ENCODE data around the gene FANCC. TPM values are rescaled to one million over a fixed set of nuclear protein-coding genes. Genes with fewer than 3 reads are reported as not detected.

FANCC gene
- total and polyA plus RNA-seq, 2 of the 4 experiments (the other 2 are of a cell fraction), result 4.7 to 6.3 TPM

GRCh38 chr9:95342571-95342970 lies 25.1 kb upstream of the FANCC start:
- Histone ChIP-seq H3K36me3 (ENCODE audit: control insufficient read depth, insufficient read depth, low read length) (no peaks in the 10 kb centered on the region), H3K79me1 (ENCODE audit: low read depth in 1 of 2, low read length in 2 of 2) (no peaks in the 10 kb centered on the region), H2BK20ac (ENCODE audit: low read depth, low read length) (no peak overlapping the region), H2BK120ac (ENCODE audit: low read depth, low read length) (no peak overlapping the region), H2AK9ac (replicated peaks; ENCODE audit: low read depth, low read length, poor library complexity) (no peak overlapping the region), H2AK5ac (ENCODE audit: low read depth, low read length) (no peak overlapping the region), H3K4ac (ENCODE audit: low read depth, low read length) (no peak overlapping the region), H3K4me1 (ENCODE audit: control insufficient read depth, insufficient read depth, low read length) (no peaks in the 10 kb centered on the region), H4K20me1 (ENCODE audit: insufficient read depth, low read length) (no peaks in the 10 kb centered on the region), H3K9ac (ENCODE audit: low read depth, low read length) (no peak overlapping the region), H2BK15ac (ENCODE audit: low read depth, low read length) (no peak overlapping the region), H3K27me3 (ENCODE audit: control insufficient read depth, insufficient read depth, low read length) (peaks cover 3% of the 10 kb centered on the region; the same call in 1 of the 2 replicates), H4K91ac (ENCODE audit: insufficient read depth, low read depth, low read length) (no peak overlapping the region), H3K4me2 (ENCODE audit: low read depth, low read length) (no peak overlapping the region), H3K27ac (ENCODE audit: insufficient read depth, low read length) (no peak overlapping the region), H3K4me3 (ENCODE audit: insufficient read depth, low read depth, low read length) (no peak overlapping the region), H3K9me1 (ENCODE audit: insufficient read depth, low read length) (0 out of 2 replicates have a peak, but pooled peaks cover 3% of the 10 kb centered on the region), H3K56ac (ENCODE audit: extremely low read depth, insufficient read depth, low read length) (no peak overlapping the region), H2AFZ (replicated peaks; ENCODE audit: low read length, poor library complexity) (no peak overlapping the region), H3K14ac (replicated peaks; ENCODE audit: low read depth, low read length) (no peak overlapping the region), H3K18ac (ENCODE audit: low read depth, low read length) (no peak overlapping the region), H3K23ac (ENCODE audit: low read depth, low read length) (no peak overlapping the region), H2BK5ac (ENCODE audit: low read depth, low read length, poor library complexity, severe bottlenecking) (no peak overlapping the region), H4K8ac (ENCODE audit: low read depth in 2 of 2, low read length in 2 of 2) (no peak overlapping the region), H4K5ac (ENCODE audit: low read depth, low read length) (no peak overlapping the region), H3K9me3 (ENCODE audit: control insufficient read depth, insufficient read depth, low read length) (peaks cover 4% of the 10 kb centered on the region; the same call in 1 of the 2 replicates)
- no peak for ATAC-seq (ENCODE audit: low read depth)
- no TSS peak for BruUV-seq (replicated peaks)
- ChIA-PET CTCF (no interaction called here), POLR2A (ENCODE audit: unreplicated experiment) (no interaction called here)
- dilution Hi-C loops (cut with HindIII; ENCODE audit: low sequenced_read_pairs, unreplicated experiment), result no loop called here
- intact Hi-C loops (cut with micrococcal nuclease), result no loop called here
- TF ChIP-seq MXI1 (IDR thresholded peaks at IDR 0.05; ENCODE audit: borderline replicate concordance, low read depth, low read length) (no peak), ELK1 (IDR thresholded peaks at IDR 0.05; ENCODE audit: borderline replicate concordance, low read depth, low read length) (no peak), RCOR1 (IDR thresholded peaks at IDR 0.05; ENCODE audit: insufficient replicate concordance, low read length) (no peak), FOS (IDR thresholded peaks at IDR 0.05; ENCODE audit: low read depth, low read length) (no peak), MAFK (IDR thresholded peaks at IDR 0.05; ENCODE audit: low read depth, low read length) (no peak), BHLHE40 (IDR thresholded peaks at IDR 0.05; ENCODE audit: low read depth, low read length) (no peak), CHD1 (IDR thresholded peaks at IDR 0.05; ENCODE audit: low read depth, low read length) (no peak), CTCF (conservative IDR thresholded peaks at IDR 0.05; ENCODE audit: low read depth, low read length) (no peak), USF2 (IDR thresholded peaks at IDR 0.05; ENCODE audit: low read depth, low read length) (no peak), SMC3 (IDR thresholded peaks at IDR 0.05; ENCODE audit: low read depth, low read length) (no peak), RFX5 (IDR thresholded peaks at IDR 0.05; ENCODE audit: low read depth, low read length) (no peak), CEBPB (IDR thresholded peaks at IDR 0.05; ENCODE audit: low read depth, low read length) (no peak), NFE2L2 (IDR thresholded peaks at IDR 0.05; ENCODE audit: low read depth, low read length) (no peak)
- in situ Hi-C loops (cut with MboI; ENCODE audit: low sequenced_read_pairs), result loop anchor here (25.0 kb wide), 1 partner anchor 870 kb away; no protein-coding TSS in a partner anchor
- WGBS, 2 experiments (ENCODE audit: extremely low coverage in 2 of 2, insufficient read length in 1 of 2), result 89% methylated on average over 5 of the region's 13 CpGs; no CpG with 5 or more reads in 1 of the 2 experiments
- DNase-seq, result no peak

All from IMR-90 (cell line).